PFSK-1 (cell line): ENCODE results near the gene TOR2A.

Experiments used
- FOXP2 ChIP-seq: optimal IDR thresholded peaks from 2 replicates; pipeline ENCODE3; 2011; ENCODE audit warnings: borderline replicate concordance, control low read depth, inconsistent platforms; ENCODE audit not compliant: insufficient read depth; ENCODE audit errors: extremely low read length, extremely low read depth
- POLR2AphosphoS5 ChIP-seq: IDR thresholded peaks from 2 replicates; pipeline ENCODE4 v1.6.1; 2012; ENCODE audit warnings: low read depth, mild to moderate bottlenecking, control low read depth, low read length, moderate library complexity
- REST ChIP-seq, 2 experiments: IDR thresholded peaks; 2 replicates each; pipeline versions ENCODE4 v1.6.1 to v1.8.0; 2011 to 2012; ENCODE audit warnings: low read depth in 2 of 2, low read length in 2 of 2, control low read depth in 1 of 2, inconsistent platforms in 1 of 2, mild to moderate bottlenecking in 1 of 2, moderate library complexity in 1 of 2; ENCODE audit not compliant: insufficient read depth in 1 of 2
- SIN3A ChIP-seq: IDR thresholded peaks from 2 replicates; pipeline ENCODE4 v1.6.1; 2012; ENCODE audit warnings: mild to moderate bottlenecking, low read length, moderate library complexity, borderline replicate concordance; ENCODE audit not compliant: insufficient read depth
- TAF1 ChIP-seq: IDR thresholded peaks from 2 replicates; pipeline ENCODE4 v1.6.1; 2012; ENCODE audit warnings: low read length, control low read depth, borderline replicate concordance; ENCODE audit not compliant: insufficient read depth

TOR2A gene

DNA sequence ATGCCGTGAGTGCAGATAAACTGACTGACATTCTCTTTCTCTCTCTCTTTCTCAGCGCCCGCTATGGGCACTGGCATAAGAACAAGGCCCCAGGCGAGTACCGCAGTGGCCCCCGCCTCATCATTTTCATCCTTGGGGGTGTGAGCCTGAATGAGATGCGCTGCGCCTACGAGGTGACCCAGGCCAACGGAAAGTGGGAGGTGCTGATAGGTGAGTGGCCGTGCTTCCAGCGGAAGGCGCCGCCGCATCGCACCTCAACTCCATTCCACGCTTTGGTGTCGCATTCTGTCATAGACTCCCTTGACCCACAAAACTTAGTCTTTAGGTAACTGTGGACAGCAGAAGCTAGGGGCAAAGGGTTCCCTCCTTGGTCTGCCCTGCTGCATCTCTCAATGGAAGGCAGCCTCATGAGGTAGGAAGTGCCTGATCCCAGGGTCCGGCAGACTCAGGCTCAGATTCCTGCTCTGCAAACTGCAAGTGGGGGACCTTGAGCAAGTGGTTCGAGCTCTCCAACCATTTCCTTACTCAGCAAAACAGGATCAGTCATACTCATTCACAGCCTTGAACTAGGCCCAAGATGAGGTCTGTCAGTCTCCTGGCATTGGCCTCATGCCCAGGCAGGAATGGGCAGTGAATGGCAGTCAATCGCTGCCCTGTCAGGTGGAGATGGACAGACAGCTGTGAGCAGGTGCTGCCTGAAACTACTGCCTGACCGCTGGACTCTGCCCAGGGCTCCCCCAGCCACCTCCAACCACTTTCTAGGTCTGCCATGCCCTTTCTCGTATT is 52.5 kb downstream of the TOR2A start:
- TF ChIP-seq FOXP2, result no peak
- no peak for TF ChIP-seq SIN3A
- TF ChIP-seq REST (IDR thresholded peaks at IDR 0.05; ENCODE audit: insufficient read depth in 1 of 2, low read depth in 2 of 2, low read length in 2 of 2), result no peak
- TF ChIP-seq TAF1, result no peak
- no peak for TF ChIP-seq POLR2AphosphoS5
